Measurements from ENCODE around the gene DAGLB. TPM values are rescaled to one million over a fixed set of nuclear protein-coding genes. Genes with fewer than 3 reads are reported as not detected.
A peak's percentile ranks its signal among the peaks of the same experiment; 100 is the strongest.
"Not testable (repeated sequence)": the region's sequence is repeated elsewhere in the genome, so short reads cannot be mapped to it uniquely, and the experiment has no call there.

The DAGLB gene, protein sequence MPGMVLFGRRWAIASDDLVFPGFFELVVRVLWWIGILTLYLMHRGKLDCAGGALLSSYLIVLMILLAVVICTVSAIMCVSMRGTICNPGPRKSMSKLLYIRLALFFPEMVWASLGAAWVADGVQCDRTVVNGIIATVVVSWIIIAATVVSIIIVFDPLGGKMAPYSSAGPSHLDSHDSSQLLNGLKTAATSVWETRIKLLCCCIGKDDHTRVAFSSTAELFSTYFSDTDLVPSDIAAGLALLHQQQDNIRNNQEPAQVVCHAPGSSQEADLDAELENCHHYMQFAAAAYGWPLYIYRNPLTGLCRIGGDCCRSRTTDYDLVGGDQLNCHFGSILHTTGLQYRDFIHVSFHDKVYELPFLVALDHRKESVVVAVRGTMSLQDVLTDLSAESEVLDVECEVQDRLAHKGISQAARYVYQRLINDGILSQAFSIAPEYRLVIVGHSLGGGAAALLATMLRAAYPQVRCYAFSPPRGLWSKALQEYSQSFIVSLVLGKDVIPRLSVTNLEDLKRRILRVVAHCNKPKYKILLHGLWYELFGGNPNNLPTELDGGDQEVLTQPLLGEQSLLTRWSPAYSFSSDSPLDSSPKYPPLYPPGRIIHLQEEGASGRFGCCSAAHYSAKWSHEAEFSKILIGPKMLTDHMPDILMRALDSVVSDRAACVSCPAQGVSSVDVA
- total RNA-seq, result 20.2 and 22.6 TPM in 2 replicates

GRCh38 chr7:6447581-6448199 lies at the start of gene DAGLB:
Gene DAGLB, minus strand, starts transcription at chr7:6447954. Its CDS starts 112 bp downstream, at chr7:6447842.
- peak; percentile 95 for DNase-seq

DNA sequence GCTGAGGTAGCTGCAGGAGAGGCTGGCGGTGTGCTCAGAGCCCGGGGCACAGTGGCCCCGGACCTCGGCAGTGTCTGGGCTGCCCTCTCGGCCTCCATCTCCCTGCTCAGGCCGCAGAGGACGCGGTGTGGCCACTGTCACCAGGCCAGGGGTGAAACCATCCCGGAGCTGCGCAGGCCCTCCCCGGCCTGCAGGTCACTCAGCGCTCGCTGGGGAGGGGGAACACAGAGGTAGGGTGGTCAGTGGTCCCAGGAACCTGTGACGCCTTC lies 49.8 kb upstream of the DAGLB start:
- no peak for DNase-seq

- DNase-seq, result no peak
Measured at GRCh38 chr7:6496842-6497636, 49.3 kb upstream of the DAGLB start.

DNA sequence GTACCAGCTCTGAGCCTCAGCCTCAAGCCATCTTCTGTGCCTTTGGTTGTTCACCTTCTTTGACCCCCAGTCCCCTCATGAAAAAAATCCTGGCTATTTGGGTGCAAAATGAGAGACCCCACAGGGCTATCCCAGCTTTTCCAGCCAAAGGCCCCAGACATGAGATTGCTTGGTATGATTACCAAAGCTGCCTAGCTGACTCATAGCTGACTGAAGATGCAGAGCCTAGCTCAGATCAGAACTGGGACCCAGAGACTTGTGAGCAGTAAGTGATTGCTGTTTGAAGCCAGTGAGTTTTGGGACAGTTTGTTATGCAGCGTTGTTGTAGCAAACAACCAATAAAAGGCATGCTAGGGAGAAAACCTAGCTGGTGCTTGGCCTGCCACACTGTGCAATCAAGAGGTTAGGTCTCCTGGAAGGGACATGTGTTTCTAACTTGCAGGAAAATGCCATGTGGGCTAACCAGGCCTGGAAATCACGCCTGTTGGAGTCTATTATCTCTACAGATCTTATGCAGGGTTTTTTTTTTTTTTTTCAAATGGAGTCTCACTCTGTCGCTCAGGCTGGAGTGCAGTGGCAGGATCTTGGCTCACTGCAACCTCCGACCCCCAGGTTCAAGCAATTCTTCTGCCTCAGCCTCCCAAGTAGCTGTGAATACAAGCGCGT lies 48.0 kb upstream of the DAGLB start:
- DNase-seq, result no peak

- DNase-seq, result no peak
Measured at GRCh38 chr7:6494365-6494764, 46.6 kb upstream of the DAGLB start.

DNA sequence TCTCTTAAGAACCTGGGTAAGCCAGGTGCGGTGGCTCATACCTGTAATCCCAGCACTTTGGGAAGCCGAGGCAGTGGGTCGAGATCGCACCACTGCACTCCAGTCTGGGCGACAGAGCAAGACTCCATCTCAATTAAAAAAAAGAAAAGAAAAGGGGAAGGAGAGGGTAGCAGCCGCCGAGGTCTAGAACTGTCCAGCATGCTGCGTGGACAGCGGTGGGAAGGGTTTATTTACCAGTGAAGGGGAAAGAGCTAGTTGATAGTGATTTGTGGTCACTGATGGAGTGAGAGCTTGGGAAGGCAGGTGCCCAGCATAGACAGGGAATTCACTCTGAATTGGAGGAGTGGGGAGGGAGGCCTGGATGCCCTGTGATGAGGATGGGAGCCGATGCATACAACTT lies 43.4 kb upstream of the DAGLB start:
- no peak for DNase-seq

GRCh38 chr7:6489612-6490011 lies 41.9 kb upstream of the DAGLB start:
- no peak for DNase-seq

- DNase-seq, result no peak
Measured at GRCh38 chr7:6487184-6487545, 39.4 kb upstream of the DAGLB start.

DNA sequence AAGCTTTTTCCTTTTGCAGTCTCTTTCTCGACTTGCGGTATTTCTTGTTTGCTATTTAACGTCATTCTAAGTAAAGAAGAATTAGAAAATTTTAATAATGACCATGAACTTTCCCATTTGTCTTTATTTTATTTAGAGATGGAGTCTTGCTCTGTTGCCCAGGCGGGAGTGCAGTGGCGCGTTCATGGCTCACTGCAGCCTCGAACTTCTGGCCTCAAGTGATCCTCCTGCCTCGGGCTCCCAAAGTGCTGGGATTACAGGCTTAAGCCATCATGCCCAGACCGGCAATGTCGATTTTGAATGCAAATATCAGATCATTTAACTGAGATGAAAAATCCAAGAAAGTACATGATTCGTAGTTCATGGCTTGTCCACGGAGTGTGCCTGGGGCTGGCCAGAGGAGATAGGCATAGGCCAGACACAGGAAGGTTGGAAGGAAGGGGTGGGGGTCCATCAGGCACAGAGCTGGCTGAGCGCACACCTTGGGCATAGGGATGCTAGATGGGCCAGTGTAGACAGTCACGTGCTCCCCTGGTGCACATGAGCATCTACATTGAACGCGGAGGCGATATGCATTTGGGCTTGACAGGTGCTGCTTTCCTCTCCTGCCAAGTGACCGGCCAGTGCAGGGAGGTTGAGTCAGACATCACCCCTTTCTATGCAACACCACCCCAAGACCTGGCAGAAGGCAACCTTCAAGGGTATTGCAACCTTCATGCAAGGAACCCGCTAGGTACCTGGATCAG lies 38.9 kb upstream of the DAGLB start:
- DNase-seq, result no peak

GRCh38 chr7:6482743-6483119 lies 35.0 kb upstream of the DAGLB start:
- peak; percentile 14 for DNase-seq

DNA sequence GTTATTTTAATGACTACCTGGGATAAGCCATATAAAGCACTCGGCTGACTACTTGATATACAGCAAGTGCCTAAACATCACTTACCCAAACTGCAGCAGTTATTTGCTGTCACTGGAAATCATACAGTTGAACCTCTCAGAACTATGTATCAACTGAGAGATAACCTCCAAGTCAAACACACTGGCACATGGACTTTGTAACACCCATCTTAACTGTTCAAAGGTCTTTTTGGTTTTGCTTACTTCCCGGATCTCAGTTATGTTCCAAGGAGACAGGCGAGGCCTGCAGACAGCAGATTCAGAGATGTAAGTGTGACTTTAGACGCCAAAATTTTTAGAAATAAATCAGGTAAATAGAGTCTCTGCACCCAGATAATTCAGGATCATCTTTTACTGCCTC lies 34.6 kb upstream of the DAGLB start:
- DNase-seq, result no peak

GRCh38 chr7:6481445-6481844 lies 33.7 kb upstream of the DAGLB start:
- DNase-seq, result no peak

GRCh38 chr7:6480323-6480660 lies 32.5 kb upstream of the DAGLB start:
- no peak for DNase-seq

DNA sequence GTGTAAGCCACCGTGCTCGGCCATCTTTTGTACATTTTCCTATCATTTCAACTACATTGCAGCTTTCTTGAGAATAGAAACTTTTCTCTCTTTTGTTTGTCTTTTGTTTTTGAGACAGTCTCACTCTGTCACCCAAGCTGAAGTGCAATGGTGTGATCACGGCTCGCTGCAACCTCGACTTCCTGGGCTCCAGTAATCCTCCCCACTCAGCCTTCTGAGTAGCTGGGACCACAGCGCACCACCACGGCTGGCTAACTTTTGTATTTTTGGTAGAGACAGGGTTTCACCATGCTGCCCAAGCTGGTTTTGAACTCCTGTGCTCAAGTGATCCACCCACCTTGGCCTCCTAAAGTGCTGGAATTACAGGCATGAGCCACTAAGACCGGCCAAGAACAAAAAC lies 31.3 kb upstream of the DAGLB start:
- no peak for DNase-seq

GRCh38 chr7:6478186-6478585 lies 30.4 kb upstream of the DAGLB start:
- DNase-seq, result no peak

GRCh38 chr7:6477318-6477660 lies 29.5 kb upstream of the DAGLB start:
- no peak for DNase-seq

GRCh38 chr7:6476596-6477317 lies 29.0 kb upstream of the DAGLB start:
- no peak for DNase-seq

DNA sequence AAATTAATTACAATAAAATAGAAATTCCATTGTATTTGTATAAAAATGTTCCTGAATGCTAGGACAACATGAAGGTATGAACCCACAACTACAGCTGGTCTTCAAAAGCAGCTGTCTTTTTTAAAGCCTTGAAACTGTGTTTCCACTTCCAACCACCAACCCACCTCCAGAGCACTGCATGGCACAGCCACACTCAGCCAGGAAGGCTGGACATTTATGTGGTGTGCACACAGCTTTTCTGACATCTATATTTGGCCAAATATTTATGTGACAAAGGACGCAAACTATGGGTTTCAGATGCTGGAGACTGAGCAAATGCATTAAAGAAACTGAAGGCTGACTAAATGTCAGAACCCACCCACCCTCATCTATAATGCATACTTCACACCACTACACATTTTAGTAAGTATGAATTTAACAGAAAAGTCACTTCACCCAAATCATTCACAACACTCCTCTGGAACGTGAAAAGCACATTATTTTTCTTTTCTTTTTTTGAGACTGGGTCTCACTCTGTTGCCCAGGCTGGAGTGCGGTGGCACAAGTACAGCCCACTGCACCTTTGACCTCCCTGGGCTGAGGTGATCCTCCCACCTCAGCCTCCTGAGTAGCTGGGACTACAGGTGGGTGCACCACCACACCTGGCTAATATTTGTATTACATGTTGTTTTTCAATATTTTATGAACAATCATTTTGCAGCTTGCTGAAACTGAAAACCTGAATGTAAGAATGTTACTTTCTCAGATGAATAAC lies 27.9 kb upstream of the DAGLB start:
- DNase-seq, result no peak

DNA sequence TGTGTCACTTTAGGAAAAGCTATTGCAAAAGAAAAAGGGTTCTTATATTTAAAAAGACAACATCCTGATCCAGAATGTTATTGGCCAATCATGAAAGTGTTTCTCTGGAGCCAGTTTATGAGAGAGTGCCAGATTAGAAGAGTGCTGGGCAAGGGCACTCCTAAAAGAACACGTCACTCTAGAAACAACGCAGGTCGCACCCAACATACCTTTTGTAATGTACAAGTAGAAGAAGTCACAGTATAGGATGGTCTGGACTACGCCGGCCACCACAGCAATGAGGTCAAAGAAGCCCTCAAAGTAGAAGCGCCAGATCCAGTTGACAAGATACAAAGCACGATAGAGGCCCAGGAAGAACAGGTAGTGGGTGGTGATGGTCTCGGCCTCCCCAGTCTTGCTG lies 18.1 kb upstream of the DAGLB start:
- no peak for DNase-seq

- DNase-seq, result not testable (repeated sequence)
Measured at GRCh38 chr7:6463609-6464008, 15.9 kb upstream of the DAGLB start.
